PC-3 (cell line): ENCODE data around the gene NNMT. TPM values are rescaled to one million over a fixed set of nuclear protein-coding genes. Genes with fewer than 3 reads are reported as not detected.

Source experiments
- ATAC-seq: fragments of 200-7000 bp; cut with Tn5 transposase; 2 replicates; pipeline ENCODE4 v1.9.1; 2020; ENCODE audit warnings: mild to moderate bottlenecking, moderate library complexity
- BruUV-seq: library from RNA; stranded (reverse); fragments of 400-500 nt; replicated peaks from 2 replicates; lab custom pipeline; 2021; lab: Mats Ljungman, UMichigan
- CTCF ChIA-PET: fragments of 300-600 bp; sonication (Branson Sonifier 250); formaldehyde crosslinking; loops from one replicate; lab custom pipeline; 2022; ENCODE audit warnings: antibody characterized with exemption; lab: Charles Lee
- POLR2A ChIA-PET: fragments of 300-600 bp; sonication (Branson Sonifier 250); formaldehyde crosslinking; loops from one replicate; lab custom pipeline; 2022; ENCODE audit warnings: antibody characterized with exemption; ENCODE audit not compliant: unreplicated experiment; lab: Charles Lee
- DNase-seq: peaks from one replicate; pipeline ENCODE4 v3.0.0-alpha.2; 2015
- H2AFZ ChIP-seq: fragments of 300-600 bp; sonication (generic); 2 replicates; pipeline ENCODE4 v1.6.0; 2016; ENCODE audit warnings: antibody characterized with exemption, low read length
- H3F3A ChIP-seq: fragments of 300-600 bp; sonication (generic); one replicate; pipeline ENCODE4 v1.6.0; 2017; ENCODE audit warnings: antibody characterized with exemption, low read length, control low read depth, mild to moderate bottlenecking; ENCODE audit not compliant: unreplicated experiment
- H3K27ac ChIP-seq: fragments of 300-600 bp; sonication (generic); 2 replicates; pipeline ENCODE4 v1.5.1; 2016; ENCODE audit warnings: mild to moderate bottlenecking, low read length
- H3K27me3 ChIP-seq: fragments of 300-600 bp; sonication (generic); 2 replicates; pipeline ENCODE4 v1.6.1; 2016; ENCODE audit warnings: low read length, mixed read lengths
- H3K36me3 ChIP-seq: fragments of 300-600 bp; sonication (generic); 2 replicates; pipeline ENCODE4 v1.6.1; 2016; ENCODE audit warnings: low read depth, mixed run types, low read length, mixed read lengths
- H3K4me1 ChIP-seq: fragments of 300-600 bp; sonication (generic); 2 replicates; pipeline ENCODE4 v1.5.1; 2016; ENCODE audit warnings: low read length; ENCODE audit not compliant: insufficient read depth
- H3K4me2 ChIP-seq: fragments of 300-600 bp; sonication (generic); 2 replicates; pipeline ENCODE4 v1.6.0; 2016; ENCODE audit warnings: low read length
- H3K4me3 ChIP-seq: fragments of 300-600 bp; sonication (generic); 2 replicates; pipeline ENCODE4 v1.5.1; 2016; ENCODE audit warnings: mild to moderate bottlenecking, low read length, mixed read lengths
- H3K79me2 ChIP-seq: fragments of 300-600 bp; sonication (generic); 2 replicates; pipeline ENCODE4 v1.6.1; 2017; ENCODE audit warnings: low read length, mixed read lengths
- H3K9ac ChIP-seq: fragments of 300-600 bp; sonication (generic); 2 replicates; pipeline ENCODE4 v1.6.0; 2016; ENCODE audit warnings: mild to moderate bottlenecking, low read length
- H3K9me2 ChIP-seq: fragments of 300-600 bp; sonication (generic); replicated peaks from 2 replicates; pipeline ENCODE4 v1.6.1; 2016; ENCODE audit warnings: mixed run types, low read length, mixed read lengths
- H3K9me3 ChIP-seq: fragments of 300-600 bp; sonication (generic); 2 replicates; pipeline ENCODE4 v1.6.1; 2016; ENCODE audit warnings: low read length, mixed read lengths
- H4K20me1 ChIP-seq: fragments of 300-600 bp; sonication (generic); 2 replicates; pipeline ENCODE4 v1.6.1; 2016; ENCODE audit warnings: low read length, mixed read lengths
- EZH2 ChIP-seq: fragments of 300-600 bp; sonication (generic); IDR thresholded peaks from one replicate; pipeline ENCODE4 v1.6.1; 2017; ENCODE audit warnings: antibody characterized with exemption, mild to moderate bottlenecking, low read length; ENCODE audit not compliant: unreplicated experiment
- EZH2phosphoT487 ChIP-seq: fragments of 300-600 bp; sonication (generic); IDR thresholded peaks from 2 replicates; pipeline ENCODE4 v1.6.1; 2018; ENCODE audit warnings: mild to moderate bottlenecking, antibody characterized with exemption, low read length, borderline replicate concordance
- intact Hi-C: fragments of 100-400 bp; cut with micrococcal nuclease; formaldehyde crosslinking; loops from 2 replicates; pipeline ENCODE4 v1.9.0; 2023
- total RNA-seq: library from RNA; depleted of rRNA; stranded (reverse); fragments of >200 nt; gene quantifications from 2 replicates; pipeline ENCODE4 v1.2.3, GENCODE V29; 2014
- TF ChIP-seq, protein P1 (sequence below): fragments of 300-600 bp; sonication (generic); conservative IDR thresholded peaks from 2 replicates; pipeline ENCODE4 v1.5.1; 2017; ENCODE audit warnings: antibody characterized with exemption, low read depth, mild to moderate bottlenecking, low read length

NNMT gene
- total RNA-seq, 1 experiment from 2014 or later, result 23.3 TPM

DNA sequence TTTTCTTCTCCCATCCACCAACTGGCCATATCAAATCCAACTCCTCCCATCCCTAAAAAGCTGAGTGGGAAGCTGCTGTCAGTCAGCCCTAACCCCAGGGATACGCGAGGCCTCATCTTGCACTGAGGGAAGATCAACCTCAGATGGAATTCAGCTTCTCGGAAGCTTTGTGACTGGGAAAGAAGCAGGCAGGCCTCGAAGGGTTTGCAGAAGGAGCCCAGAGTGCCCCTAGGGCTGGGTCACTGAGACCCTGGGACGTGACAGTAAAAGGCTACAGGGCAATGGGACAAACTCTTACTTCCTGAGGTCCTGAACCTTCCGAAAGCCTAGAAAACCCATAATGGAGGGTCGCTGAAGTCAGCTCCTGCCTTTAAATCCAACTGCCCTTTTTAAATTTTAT, 34.4 kb upstream of the NNMT start:
- Histone ChIP-seq H3K9me2 (no peaks in the 10 kb centered on the region), H2AFZ (no peak overlapping the region), H3K27ac (no peak overlapping the region), H3K4me2 (no peak overlapping the region), H3K36me3 (no peaks in the 10 kb centered on the region), H3K79me2 (no peaks in the 10 kb centered on the region), H3K9ac (no peak overlapping the region), H3K9me3 (no peaks in the 10 kb centered on the region), H3K27me3 (peaks cover 72% of the 10 kb centered on the region), H3K4me1 (no peaks in the 10 kb centered on the region), H4K20me1 (no peaks in the 10 kb centered on the region), H3K4me3 (no peak overlapping the region), H3F3A (no peaks in the 10 kb centered on the region)
- TF ChIP-seq EZH2phosphoT487 (no peak), EZH2 (no peak)
- TF ChIP-seq, protein P1, sequence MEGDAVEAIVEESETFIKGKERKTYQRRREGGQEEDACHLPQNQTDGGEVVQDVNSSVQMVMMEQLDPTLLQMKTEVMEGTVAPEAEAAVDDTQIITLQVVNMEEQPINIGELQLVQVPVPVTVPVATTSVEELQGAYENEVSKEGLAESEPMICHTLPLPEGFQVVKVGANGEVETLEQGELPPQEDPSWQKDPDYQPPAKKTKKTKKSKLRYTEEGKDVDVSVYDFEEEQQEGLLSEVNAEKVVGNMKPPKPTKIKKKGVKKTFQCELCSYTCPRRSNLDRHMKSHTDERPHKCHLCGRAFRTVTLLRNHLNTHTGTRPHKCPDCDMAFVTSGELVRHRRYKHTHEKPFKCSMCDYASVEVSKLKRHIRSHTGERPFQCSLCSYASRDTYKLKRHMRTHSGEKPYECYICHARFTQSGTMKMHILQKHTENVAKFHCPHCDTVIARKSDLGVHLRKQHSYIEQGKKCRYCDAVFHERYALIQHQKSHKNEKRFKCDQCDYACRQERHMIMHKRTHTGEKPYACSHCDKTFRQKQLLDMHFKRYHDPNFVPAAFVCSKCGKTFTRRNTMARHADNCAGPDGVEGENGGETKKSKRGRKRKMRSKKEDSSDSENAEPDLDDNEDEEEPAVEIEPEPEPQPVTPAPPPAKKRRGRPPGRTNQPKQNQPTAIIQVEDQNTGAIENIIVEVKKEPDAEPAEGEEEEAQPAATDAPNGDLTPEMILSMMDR, result no peak
- ATAC-seq, result no peak
- ChIA-PET POLR2A (no interaction called here), CTCF (interaction anchor here (0.6 to 3.0 kb wide), 5 partner anchors 49 to 366 kb away, joined by 3 to 18 read pairs (median 4); no protein-coding TSS in a partner anchor)
- intact Hi-C loops, result loop anchor here (1.0 to 5.0 kb wide), 5 partner anchors 225 to 954 kb away; no protein-coding TSS in a partner anchor
- BruUV-seq, result no TSS peak
- DNase-seq, result no peak

- peaks cover 67% of the 10 kb centered on the region for H3K27me3 ChIP-seq
- TF ChIP-seq EZH2phosphoT487 (no peak), EZH2 (no peak)
- TF ChIP-seq, protein P1, result peak; percentile 89
- H4K20me1 ChIP-seq, result no peaks in the 10 kb centered on the region
- no peaks in the 10 kb centered on the region for H3K9me2 ChIP-seq
- no peaks in the 10 kb centered on the region for H3K9me3 ChIP-seq
- H3K9ac ChIP-seq, result no peak overlapping the region
- no TSS peak for BruUV-seq
- H3K27ac ChIP-seq, result no peak overlapping the region
- H3K4me3 ChIP-seq, result no peak overlapping the region
- ChIA-PET CTCF (interaction anchor here (0.6 to 3.0 kb wide), 2 partner anchors 268 to 367 kb away, joined by 3 to 18 read pairs; no protein-coding TSS in a partner anchor), POLR2A (no interaction called here)
- peak; percentile 80 for ATAC-seq
- H3K4me2 ChIP-seq, result no peak overlapping the region
- no peak overlapping the region for H2AFZ ChIP-seq
- peak; percentile 74 for DNase-seq
- H3F3A ChIP-seq, result no peaks in the 10 kb centered on the region
- intact Hi-C loops, result loop anchor here (1.0 to 5.0 kb wide), 4 partner anchors 269 to 956 kb away; no protein-coding TSS in a partner anchor
- no peaks in the 10 kb centered on the region for H3K79me2 ChIP-seq
- H3K4me1 ChIP-seq, result no peaks in the 10 kb centered on the region
- no peaks in the 10 kb centered on the region for H3K36me3 ChIP-seq
These were observed 33.3 kb upstream of the NNMT start for GRCh38 chr11:114262681-114263512.
